ENCODE data around the gene NFAM1. TPM values are rescaled to one million over a fixed set of nuclear protein-coding genes. Genes with fewer than 3 reads are reported as not detected.

Gene NFAM1
- total RNA-seq, 1 donor from 2014 or later = 0.53 TPM

GRCh38 chr22:42401535-42402334, 30.5 kb downstream of the NFAM1 start:
- Mint-ChIP-seq H3K27ac (no peak overlapping the region), H3K27me3 (peaks cover 26% of the 10 kb centered on the region), H3K9me3 (no peaks in the 10 kb centered on the region), H3K4me1 (ENCODE audit: unreplicated experiment) (peaks cover 13% of the 10 kb centered on the region), H3K36me3 (no peaks in the 10 kb centered on the region), H3K4me3 (no peak overlapping the region)
- DNase-seq (ENCODE audit: extremely low spot score, unreplicated experiment) = no peak
- no peak for TF ChIP-seq CTCF (conservative IDR thresholded peaks at IDR 0.05)

GRCh38 chr22:42400811-42401534, 31.2 kb downstream of the NFAM1 start:
- Mint-ChIP-seq H3K36me3 (no peaks in the 10 kb centered on the region), H3K4me1 (ENCODE audit: unreplicated experiment) (peaks cover 8% of the 10 kb centered on the region), H3K27me3 (peaks cover 19% of the 10 kb centered on the region), H3K4me3 (no peak overlapping the region), H3K27ac (no peak overlapping the region), H3K9me3 (no peaks in the 10 kb centered on the region)
- TF ChIP-seq CTCF (conservative IDR thresholded peaks at IDR 0.05) = no peak
- DNase-seq (ENCODE audit: extremely low spot score, unreplicated experiment) = no peak

GRCh38 chr22:42399315-42400271, 32.6 kb downstream of the NFAM1 start:
- TF ChIP-seq CTCF (conservative IDR thresholded peaks at IDR 0.05) = no peak
- Mint-ChIP-seq H3K27me3 (peaks cover 12% of the 10 kb centered on the region), H3K9me3 (no peaks in the 10 kb centered on the region), H3K4me3 (no peak overlapping the region), H3K36me3 (no peaks in the 10 kb centered on the region), H3K27ac (no peak overlapping the region), H3K4me1 (ENCODE audit: unreplicated experiment) (peaks cover 8% of the 10 kb centered on the region)
- no peak for DNase-seq (ENCODE audit: extremely low spot score, unreplicated experiment)

GRCh38 chr22:42397332-42398249, 34.6 kb downstream of the NFAM1 start:
- H3K4me3 Mint-ChIP-seq = no peak overlapping the region
- no peaks in the 10 kb centered on the region for H3K36me3 Mint-ChIP-seq
- H3K9me3 Mint-ChIP-seq = no peaks in the 10 kb centered on the region
- H3K27ac Mint-ChIP-seq = no peak overlapping the region
- no peak for TF ChIP-seq CTCF (conservative IDR thresholded peaks at IDR 0.05)
- peaks cover 8% of the 10 kb centered on the region for H3K4me1 Mint-ChIP-seq (ENCODE audit: unreplicated experiment)
- H3K27me3 Mint-ChIP-seq = peaks cover 3% of the 10 kb centered on the region
- DNase-seq (ENCODE audit: extremely low spot score, unreplicated experiment) = no peak

Data from type B pancreatic cell (in vitro differentiated cells).